Endothelial cell of umbilical vein (primary cell): ENCODE data around the gene USP46. TPM values are rescaled to one million over a fixed set of nuclear protein-coding genes. Genes with fewer than 3 reads are reported as not detected.

ENCODE experiments used
- BruUV-seq: library from RNA; stranded (reverse); fragments of 400-500 nt; replicated peaks from 2 replicates; lab custom pipeline; 2021; lab: Mats Ljungman, UMichigan
- CTCF ChIA-PET: fragments of 300-600, 350-600 bp; sonication (Branson Sonifier 250); formaldehyde crosslinking; loops from one replicate; lab custom pipeline; 2021; ENCODE audit warnings: antibody characterized with exemption, inconsistent platforms; lab: Charles Lee
- POLR2A ChIA-PET: fragments of 300-600, 350-600 bp; sonication (Branson Sonifier 250); formaldehyde crosslinking; loops from one replicate; lab custom pipeline; 2021; ENCODE audit warnings: antibody characterized with exemption, inconsistent platforms; lab: Charles Lee
- DNase-seq: peaks from one replicate; pipeline ENCODE4 v3.0.0-alpha.2; 2011; ENCODE audit warnings: low read depth, low spot score
- FAIRE-seq: peaks from 2 replicates; lab custom pipeline; 2011; peaks lifted over from hg19 to GRCh38; lab: Jason Lieb, UNC
- H2AFZ ChIP-seq: 2 replicates; pipeline ENCODE4 v1.6.0; 2012; ENCODE audit warnings: low read depth, low read length, control low read depth, inconsistent platforms
- H3K27ac ChIP-seq: 2 replicates; pipeline ENCODE4 v1.5.1; 2011; ENCODE audit warnings: low read depth, mild to moderate bottlenecking, control low read depth, low read length, moderate library complexity; ENCODE audit not compliant: insufficient read depth
- H3K27me3 ChIP-seq, 2 experiments: 2 replicates each; pipeline versions ENCODE4 v1.6.0 to v1.6.1; 2011; ENCODE audit warnings: low read length in 2 of 2, mixed read lengths in 1 of 2; ENCODE audit not compliant: control insufficient read depth in 2 of 2, insufficient read depth in 2 of 2
- H3K36me3 ChIP-seq, 2 experiments: 2 replicates in 1 of 2; 3 replicates in 1 of 2; pipeline ENCODE4 v1.5.1; 2011; ENCODE audit warnings: low read length in 2 of 2, mild to moderate bottlenecking in 1 of 2, moderate library complexity in 1 of 2; ENCODE audit not compliant: control insufficient read depth in 2 of 2, insufficient read depth in 2 of 2; ENCODE audit errors: extremely low read depth in 1 of 2
- H3K4me1 ChIP-seq: 3 replicates; pipeline ENCODE4 v1.5.1; 2011; ENCODE audit warnings: mild to moderate bottlenecking, low read length; ENCODE audit not compliant: control insufficient read depth, insufficient read depth; ENCODE audit errors: extremely low read depth
- H3K4me2 ChIP-seq: 2 replicates; pipeline ENCODE4 v1.6.1; 2011; ENCODE audit warnings: low read length, control low read depth, mixed read lengths; ENCODE audit not compliant: insufficient read depth
- H3K4me3 ChIP-seq, 3 experiments: fragments of 200-600 bp in 1 of 3; sonication (generic), shearing (Covaris generic) in 1 of 3; replicated peaks in 1 of 3; 2 replicates each; pipeline ENCODE4 v1.5.1; 2011 to 2016; ENCODE audit warnings: control low read depth in 3 of 3, low read length in 3 of 3, mild to moderate bottlenecking in 2 of 3, inconsistent platforms in 1 of 3, low read depth in 1 of 3, moderate library complexity in 1 of 3; ENCODE audit not compliant: insufficient read depth in 1 of 3
- H3K79me2 ChIP-seq: 2 replicates; pipeline ENCODE4 v1.6.0; 2012; ENCODE audit warnings: low read length, inconsistent platforms; ENCODE audit not compliant: control insufficient read depth, insufficient read depth
- H3K9ac ChIP-seq: replicated peaks from 2 replicates; pipeline ENCODE3; 2011; ENCODE audit warnings: low read length, control low read depth; ENCODE audit not compliant: insufficient read depth; ENCODE audit errors: extremely low read depth
- H3K9me1 ChIP-seq: replicated peaks from 3 replicates; pipeline ENCODE4 v1.6.0; 2011; ENCODE audit warnings: mild to moderate bottlenecking, low read length; ENCODE audit not compliant: control insufficient read depth, insufficient read depth; ENCODE audit errors: extremely low read depth
- H3K9me3 ChIP-seq: replicated peaks from 2 replicates; pipeline ENCODE4 v1.5.1; 2012; ENCODE audit warnings: low read length, inconsistent platforms; ENCODE audit not compliant: control insufficient read depth, insufficient read depth
- H4K20me1 ChIP-seq: replicated peaks from 2 replicates; pipeline ENCODE3; 2011; ENCODE audit warnings: mild to moderate bottlenecking, low read length; ENCODE audit not compliant: control insufficient read depth, insufficient read depth; ENCODE audit errors: extremely low read depth
- CTCF ChIP-seq, 2 donors: IDR thresholded peaks; 1 replicate in 1 of 2; 2 replicates in 1 of 2; pipeline ENCODE4 v1.5.1; 2011; ENCODE audit warnings: low read length in 2 of 2, mild to moderate bottlenecking in 2 of 2, moderate library complexity in 2 of 2, control low read depth in 1 of 2, inconsistent platforms in 1 of 2, low read depth in 1 of 2; ENCODE audit not compliant: insufficient read depth in 1 of 2; ENCODE audit errors: extremely low read depth in 1 of 2
- EZH2 ChIP-seq: IDR thresholded peaks from 2 replicates; pipeline ENCODE4 v1.6.1; 2012; ENCODE audit warnings: borderline replicate concordance, low read depth, mild to moderate bottlenecking, moderate library complexity, low read length, inconsistent platforms; ENCODE audit not compliant: severe bottlenecking
- FOS ChIP-seq: IDR thresholded peaks from 2 replicates; pipeline ENCODE4 v1.6.1; 2011; ENCODE audit warnings: mild to moderate bottlenecking, low read length, moderate library complexity, borderline replicate concordance; ENCODE audit not compliant: insufficient read depth
- GATA2 ChIP-seq: IDR thresholded peaks from 2 replicates; pipeline ENCODE4 v1.7.0; 2011; ENCODE audit warnings: low read depth, mild to moderate bottlenecking, moderate library complexity, mixed read lengths, low read length; ENCODE audit not compliant: insufficient read length, insufficient read depth
- JUN ChIP-seq: IDR thresholded peaks from 2 replicates; pipeline ENCODE4 v1.6.1; 2011; ENCODE audit warnings: borderline replicate concordance, low read depth; ENCODE audit not compliant: insufficient read length, insufficient read depth
- MAX ChIP-seq: IDR thresholded peaks from 2 replicates; pipeline ENCODE4 v1.6.1; 2011; ENCODE audit not compliant: insufficient read depth, insufficient read length
- MYC ChIP-seq: IDR thresholded peaks from one replicate; pipeline ENCODE4 v1.6.1; 2011; ENCODE audit warnings: mild to moderate bottlenecking, low read depth, low read length
- POLR2A ChIP-seq: IDR thresholded peaks from 2 replicates; pipeline ENCODE4 v1.6.1; 2012; ENCODE audit warnings: low read depth, mild to moderate bottlenecking, control low read depth, low read length
- POLR2AphosphoS5 ChIP-seq: IDR thresholded peaks from 2 replicates; pipeline ENCODE4 v1.6.1; 2012; ENCODE audit warnings: low read depth, mild to moderate bottlenecking, control low read depth, low read length, moderate library complexity; ENCODE audit not compliant: insufficient read depth
- dilution Hi-C: fragments of 300-500 bp; cut with MboI; formaldehyde crosslinking; loops from one replicate; pipeline ENCODE4 v1.15.0; 2019; ENCODE audit warnings: low sequenced_read_pairs; ENCODE audit not compliant: extremely low pct_ligation_motif_present
- intact Hi-C: fragments of 100-400 bp; cut with micrococcal nuclease; formaldehyde crosslinking; loops from one replicate; pipeline ENCODE4 v1.10.0; 2022
- polyA plus RNA-seq, 4 experiments: library from polyadenylated mRNA; depleted of rRNA in 3 of 4; stranded (reverse) in 3 of 4; unstranded in 1 of 4; fragments of >200 nt; gene quantifications; 2 replicates each; pipeline versions ENCODE4 v1.2.1 to v1.2.3, GENCODE V29; 2011 to 2012; ENCODE audit warnings: missing spikeins in 1 of 4
- total RNA-seq: library from RNA; stranded (reverse); gene quantifications from 2 replicates; pipeline ENCODE4 v1.2.3, GENCODE V29; 2021

USP46 gene
- total and polyA plus RNA-seq, 2 donors (not counting 3 experiments of a cell fraction or from before 2014, with no cell fraction given) = 5.2 to 23.7 TPM

- no peaks in the 10 kb centered on the region for H4K20me1 ChIP-seq
- POLR2A ChIA-PET = no interaction called here
- no peak overlapping the region for H3K4me2 ChIP-seq
- CTCF ChIA-PET = no interaction called here
- H3K9ac ChIP-seq = no peak overlapping the region
- DNase-seq = no peak
- H3K4me3 ChIP-seq = no peak overlapping the region
- no peaks in the 10 kb centered on the region for H3K27me3 ChIP-seq
- H3K79me2 ChIP-seq = peaks cover 18% of the 10 kb centered on the region
- intact Hi-C loops (no loop called here), dilution Hi-C loops (no loop called here)
- no peaks in the 10 kb centered on the region for H3K9me3 ChIP-seq
- no peak overlapping the region for H2AFZ ChIP-seq
- BruUV-seq = no TSS peak
- no peaks in the 10 kb centered on the region for H3K9me1 ChIP-seq
- H3K4me1 ChIP-seq = peaks cover under 1% of the 10 kb centered on the region
- H3K27ac ChIP-seq = no peak overlapping the region
- no peak for TF ChIP-seq CTCF (IDR thresholded peaks at IDR 0.05; ENCODE audit: extremely low read depth in 1 of 2, insufficient read depth in 1 of 2, low read depth in 1 of 2, low read length in 2 of 2)
- no peak for TF ChIP-seq FOS
- TF ChIP-seq GATA2 = no peak
- TF ChIP-seq MAX = no peak
- TF ChIP-seq MYC = no peak
- no peak for TF ChIP-seq POLR2AphosphoS5
- no peak for TF ChIP-seq POLR2A
- no peak for TF ChIP-seq EZH2
- no peak for TF ChIP-seq JUN
- FAIRE-seq = no peak
- H3K36me3 ChIP-seq = no peaks in the 10 kb centered on the region
Observed at GRCh38 chr4:52635130-52635529, 24.0 kb downstream of the USP46 start.
